VCaP (cell line): ENCODE data around the gene CLBA1.
"Not testable (repeated sequence)": the region's sequence is repeated elsewhere in the genome, so short reads cannot be mapped to it uniquely, and the experiment has no call there.

ENCODE experiments used
- H3K27ac ChIP-seq: fragments of 450-650 bp; 2 replicates; pipeline ENCODE4 v1.5.1; 2017
- TF ChIP-seq, protein P1 (sequence below): fragments of 450-650 bp; conservative IDR thresholded peaks from 2 replicates; pipeline ENCODE4 v1.5.1; 2017; ENCODE audit warnings: mild to moderate bottlenecking, moderate library complexity

The CLBA1 gene

DNA sequence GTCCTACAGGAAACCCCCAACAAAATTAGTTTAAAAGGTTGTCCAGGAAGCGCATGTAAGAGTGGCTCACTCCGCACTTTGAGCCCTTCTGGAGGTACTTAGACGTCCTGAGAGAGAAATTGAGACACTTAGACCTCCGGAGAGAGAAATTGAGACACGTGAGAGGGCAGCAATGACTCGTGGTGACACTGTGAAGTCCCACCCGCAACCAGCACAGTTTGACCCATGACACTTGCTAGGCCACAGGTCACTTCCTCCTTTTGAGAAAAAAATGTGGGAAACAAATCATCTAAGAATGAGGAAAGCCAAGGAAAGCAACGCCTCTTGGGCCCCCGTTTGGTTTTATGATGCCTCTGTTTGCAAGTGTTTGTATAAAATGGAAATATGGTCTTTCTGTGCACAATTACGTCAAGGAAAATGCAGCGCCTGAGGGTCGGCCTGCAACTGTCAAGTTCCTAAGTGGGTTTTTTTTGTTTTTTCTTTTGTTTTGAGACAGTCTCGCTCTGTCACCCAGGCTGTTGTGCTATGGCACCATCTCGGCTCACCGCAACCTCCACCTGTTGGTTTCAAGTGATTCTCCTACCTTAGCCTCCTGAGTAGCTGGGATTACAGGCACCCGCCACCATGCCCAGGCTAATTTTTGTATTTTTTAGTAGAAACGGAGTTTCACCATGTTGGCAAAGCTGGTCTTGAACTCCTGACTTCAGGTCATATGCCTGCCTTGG lies 48.9 kb downstream of the CLBA1 start:
- TF ChIP-seq, protein P1, sequence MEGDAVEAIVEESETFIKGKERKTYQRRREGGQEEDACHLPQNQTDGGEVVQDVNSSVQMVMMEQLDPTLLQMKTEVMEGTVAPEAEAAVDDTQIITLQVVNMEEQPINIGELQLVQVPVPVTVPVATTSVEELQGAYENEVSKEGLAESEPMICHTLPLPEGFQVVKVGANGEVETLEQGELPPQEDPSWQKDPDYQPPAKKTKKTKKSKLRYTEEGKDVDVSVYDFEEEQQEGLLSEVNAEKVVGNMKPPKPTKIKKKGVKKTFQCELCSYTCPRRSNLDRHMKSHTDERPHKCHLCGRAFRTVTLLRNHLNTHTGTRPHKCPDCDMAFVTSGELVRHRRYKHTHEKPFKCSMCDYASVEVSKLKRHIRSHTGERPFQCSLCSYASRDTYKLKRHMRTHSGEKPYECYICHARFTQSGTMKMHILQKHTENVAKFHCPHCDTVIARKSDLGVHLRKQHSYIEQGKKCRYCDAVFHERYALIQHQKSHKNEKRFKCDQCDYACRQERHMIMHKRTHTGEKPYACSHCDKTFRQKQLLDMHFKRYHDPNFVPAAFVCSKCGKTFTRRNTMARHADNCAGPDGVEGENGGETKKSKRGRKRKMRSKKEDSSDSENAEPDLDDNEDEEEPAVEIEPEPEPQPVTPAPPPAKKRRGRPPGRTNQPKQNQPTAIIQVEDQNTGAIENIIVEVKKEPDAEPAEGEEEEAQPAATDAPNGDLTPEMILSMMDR = no peak
- H3K27ac ChIP-seq = no peak overlapping the region

DNA sequence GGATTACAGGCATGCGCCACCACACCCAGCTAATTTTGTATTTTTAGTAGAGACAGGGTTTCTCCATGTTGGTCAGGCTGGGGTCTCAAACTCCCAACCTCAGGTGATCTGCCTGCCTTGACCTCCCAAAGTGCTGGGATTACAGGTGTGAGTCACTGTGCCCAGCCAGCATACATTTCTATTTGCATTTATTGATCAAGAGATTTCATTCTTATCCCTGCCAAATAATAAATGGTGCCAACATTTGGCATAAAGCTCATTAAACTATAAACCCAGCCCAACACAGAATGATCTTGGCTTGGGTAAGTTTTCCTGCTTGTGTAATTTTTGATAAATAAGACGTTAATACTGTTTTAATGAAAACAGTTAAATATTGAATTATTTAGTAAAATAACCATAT lies 50.0 kb downstream of the CLBA1 start:
- H3K27ac ChIP-seq = not testable (repeated sequence)

DNA sequence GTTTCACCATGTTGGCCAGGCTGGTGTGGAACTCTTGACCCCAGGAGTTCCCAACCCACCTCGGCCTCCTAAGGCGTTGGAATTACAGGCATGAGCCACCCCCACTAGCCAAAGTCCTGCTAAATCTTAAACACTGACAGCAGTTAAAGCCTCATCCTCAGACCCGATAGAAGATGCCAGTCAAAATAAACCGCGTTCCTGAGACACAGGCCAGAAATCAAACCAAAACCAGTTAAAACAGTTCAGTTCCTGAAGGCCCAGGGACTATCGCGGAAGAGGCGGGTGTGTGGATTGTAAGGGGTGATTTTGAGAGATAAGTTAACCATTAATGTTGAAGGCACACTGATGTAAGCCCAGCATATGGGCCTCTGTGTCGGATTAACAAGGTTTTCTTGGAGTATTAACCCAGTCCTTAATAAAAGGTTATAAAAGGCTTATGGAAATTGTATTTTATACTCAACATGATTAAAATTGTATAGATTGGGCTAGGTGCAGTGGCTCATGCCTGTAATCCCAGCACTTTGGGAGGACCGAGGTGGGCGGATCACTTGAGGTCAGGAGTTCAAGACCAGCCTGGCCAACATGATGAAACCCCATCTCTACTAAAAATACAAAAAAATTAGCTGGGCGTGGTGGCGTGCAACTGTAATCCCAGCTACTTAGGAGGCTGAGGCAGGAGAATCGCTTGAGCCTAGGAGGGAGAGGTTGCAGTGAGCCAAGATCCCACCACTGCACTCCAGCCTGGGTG lies 54.0 kb downstream of the CLBA1 start:
- TF ChIP-seq, protein P1 = no peak
- no peak overlapping the region for H3K27ac ChIP-seq

DNA sequence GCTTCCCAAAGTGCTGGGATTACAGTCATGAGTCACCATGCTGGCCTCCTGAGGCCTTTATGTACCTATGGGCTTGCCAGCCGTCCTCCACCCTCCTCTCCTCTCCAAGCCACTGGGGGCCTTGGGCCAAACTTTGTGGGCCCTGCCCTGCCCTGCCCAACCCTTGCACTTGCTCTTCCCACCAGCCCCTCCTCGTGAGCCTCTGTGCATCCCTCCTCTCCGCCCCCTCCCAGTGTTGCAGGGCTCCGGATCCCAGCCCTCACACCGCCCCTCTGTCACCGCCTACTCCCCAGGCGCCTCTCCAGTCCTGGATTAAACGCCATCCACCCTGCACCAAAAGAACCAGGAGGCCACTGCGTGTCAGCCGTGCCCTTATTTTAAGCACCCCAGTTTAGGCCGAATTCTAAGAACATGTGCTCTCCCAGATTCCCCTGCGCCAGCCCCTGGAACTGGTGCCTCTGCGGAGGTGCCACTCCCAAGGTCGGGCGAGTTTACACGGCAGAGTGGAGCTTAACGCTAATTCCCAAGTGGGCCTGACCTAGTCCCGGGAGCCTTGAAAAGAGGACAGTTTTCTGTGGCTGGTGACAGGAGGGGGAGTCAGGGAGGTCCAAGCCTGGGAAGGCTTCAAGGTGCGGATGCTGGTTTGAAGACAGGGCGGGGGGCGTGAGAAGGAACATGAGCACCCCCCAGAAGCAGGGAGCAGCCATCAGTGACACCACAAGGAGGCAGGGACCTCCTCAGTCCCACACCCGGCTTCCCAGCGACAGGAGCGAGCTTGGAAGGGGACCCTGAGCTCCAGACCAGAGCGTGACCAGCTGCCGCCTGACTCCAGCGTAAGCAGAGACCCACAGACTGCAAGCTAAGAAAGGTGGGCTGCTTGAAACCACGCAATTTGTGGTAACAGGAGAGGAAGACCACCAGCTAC lies 56.5 kb downstream of the CLBA1 start:
- H3K27ac ChIP-seq = no peak overlapping the region
- TF ChIP-seq, protein P1 = no peak

DNA sequence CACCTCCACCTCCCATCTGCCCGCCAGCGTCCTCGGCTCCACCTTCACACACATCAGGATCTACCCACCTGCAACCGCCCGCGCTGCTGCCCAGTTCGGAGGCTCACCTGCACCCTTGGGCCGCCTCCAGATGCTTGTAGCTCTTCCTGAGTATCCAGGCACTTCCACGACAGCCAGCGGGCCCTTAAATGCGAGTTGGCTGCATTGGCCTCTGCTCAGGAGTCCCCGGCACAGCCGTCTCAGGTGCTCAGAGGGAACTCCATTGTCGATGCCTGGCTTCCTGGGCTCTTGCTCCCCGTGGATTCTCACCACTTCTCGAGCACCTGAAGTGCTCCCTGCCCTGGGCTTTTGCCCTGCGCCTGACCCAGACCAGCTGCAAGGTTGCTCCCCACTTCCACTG lies 57.2 kb downstream of the CLBA1 start:
- TF ChIP-seq, protein P1 = no peak
- H3K27ac ChIP-seq = no peak overlapping the region

DNA sequence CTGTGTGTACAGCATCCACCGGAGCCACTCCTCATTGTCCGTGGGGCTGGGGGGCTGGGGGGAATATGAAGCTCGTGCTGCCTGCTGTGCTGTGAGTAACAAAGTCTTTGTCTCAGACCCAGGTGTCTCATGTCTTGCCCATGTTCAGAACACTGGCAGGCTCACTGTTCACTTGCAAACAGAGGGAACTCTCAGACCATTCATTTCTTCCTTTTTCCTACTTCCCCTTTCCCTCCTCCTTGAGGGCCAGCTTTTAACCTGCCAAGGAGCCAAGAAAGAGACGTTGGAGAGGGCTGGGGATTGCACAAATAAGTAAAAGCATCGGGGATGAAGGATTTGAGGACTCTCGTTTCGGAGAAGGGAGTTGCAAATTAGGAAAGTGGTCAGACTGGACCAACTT lies 58.1 kb downstream of the CLBA1 start:
- TF ChIP-seq, protein P1 = no peak
- no peak overlapping the region for H3K27ac ChIP-seq
